ENCODE measurements around the gene FBP2.

The FBP2 gene

GRCh38 chr9:94632737-94633136 is 39.1 kb upstream of the FBP2 start:
- no peak for DNase-seq (ENCODE audit: low read depth)
- H3K4me3 ChIP-seq (ENCODE audit: low read depth, low read length) = no peak overlapping the region
- TF ChIP-seq CTCF (IDR thresholded peaks at IDR 0.05; ENCODE audit: control insufficient read depth, extremely low read depth, insufficient read depth) = no peak

GRCh38 chr9:94631599-94631998 is 38.0 kb upstream of the FBP2 start:
- DNase-seq (ENCODE audit: low read depth) = peak; percentile 46
- peak overlapping the region; percentile 21 for H3K4me3 ChIP-seq (ENCODE audit: low read depth, low read length)
- TF ChIP-seq CTCF (IDR thresholded peaks at IDR 0.05; ENCODE audit: control insufficient read depth, extremely low read depth, insufficient read depth) = no peak

DNA sequence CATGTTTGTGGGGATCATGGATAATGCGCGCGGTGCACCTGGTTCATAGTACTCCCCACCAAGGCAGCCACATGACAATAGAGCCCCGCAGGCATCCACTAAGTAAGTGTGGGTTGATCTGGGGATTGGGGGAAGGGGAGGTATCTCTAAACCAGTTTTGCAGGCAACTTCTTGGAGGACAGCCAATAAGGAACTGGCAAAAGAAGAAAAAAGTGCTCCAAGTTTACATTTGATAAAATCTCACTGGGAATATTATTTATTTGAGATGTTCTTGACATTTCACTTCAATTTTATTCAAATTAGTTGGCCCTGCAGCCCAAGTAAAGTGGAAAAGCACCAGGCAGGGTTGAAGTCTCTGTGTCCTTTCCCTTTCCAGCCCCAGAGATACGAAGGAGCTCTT is 37.2 kb upstream of the FBP2 start:
- H3K4me3 ChIP-seq (ENCODE audit: low read depth, low read length) = peak overlapping the region; percentile 21
- TF ChIP-seq CTCF (IDR thresholded peaks at IDR 0.05; ENCODE audit: control insufficient read depth, extremely low read depth, insufficient read depth) = no peak
- peak; percentile 95 for DNase-seq (ENCODE audit: low read depth)

GRCh38 chr9:94630281-94630680 is 36.7 kb upstream of the FBP2 start:
- DNase-seq (ENCODE audit: low read depth) = no peak
- no peak overlapping the region for H3K4me3 ChIP-seq (ENCODE audit: low read depth, low read length)
- TF ChIP-seq CTCF (IDR thresholded peaks at IDR 0.05; ENCODE audit: control insufficient read depth, extremely low read depth, insufficient read depth) = no peak

DNA sequence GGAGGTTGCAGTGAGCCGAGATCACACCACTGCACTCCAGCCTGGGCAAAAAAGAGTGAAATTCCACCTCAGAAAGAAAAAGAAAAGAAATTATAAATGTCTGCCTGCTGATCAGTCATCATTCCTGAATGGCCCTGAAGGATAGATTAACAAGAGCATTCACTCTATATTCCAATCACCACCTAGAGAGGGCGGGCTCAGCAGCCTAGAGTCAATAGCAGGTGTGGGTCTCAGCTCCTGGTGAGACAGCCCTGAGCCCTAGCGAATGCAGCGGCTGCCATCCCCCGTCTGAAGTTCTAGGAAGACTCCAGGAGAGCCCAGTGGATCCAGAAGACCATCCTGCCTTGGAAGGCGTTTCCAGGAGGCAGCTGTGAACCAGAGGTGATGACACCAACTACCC is 33.7 kb upstream of the FBP2 start:
- no peak for TF ChIP-seq CTCF (IDR thresholded peaks at IDR 0.05; ENCODE audit: control insufficient read depth, extremely low read depth, insufficient read depth)
- no peak overlapping the region for H3K4me3 ChIP-seq (ENCODE audit: low read depth, low read length)
- DNase-seq (ENCODE audit: low read depth) = no peak

GRCh38 chr9:94625835-94626234 is 32.2 kb upstream of the FBP2 start:
- no peak for TF ChIP-seq CTCF (IDR thresholded peaks at IDR 0.05; ENCODE audit: control insufficient read depth, extremely low read depth, insufficient read depth)
- no peak for DNase-seq (ENCODE audit: low read depth)
- H3K4me3 ChIP-seq (ENCODE audit: low read depth, low read length) = no peak overlapping the region

- DNase-seq (ENCODE audit: low read depth) = no peak
- no peak for TF ChIP-seq CTCF (IDR thresholded peaks at IDR 0.05; ENCODE audit: control insufficient read depth, extremely low read depth, insufficient read depth)
- H3K4me3 ChIP-seq (ENCODE audit: low read depth, low read length) = no peak overlapping the region
Measured at GRCh38 chr9:94624629-94625028, 31.0 kb upstream of the FBP2 start.
